H9 (cell line): ENCODE data around the gene FAM53B. TPM values are rescaled to one million over a fixed set of nuclear protein-coding genes. Genes with fewer than 3 reads are reported as not detected.

Source experiments
- DNase-seq: peaks from one replicate; pipeline ENCODE4 v3.0.0-alpha.2; 2017
- H2AFZ ChIP-seq: one replicate; pipeline ENCODE4 v1.6.1; 2013; ENCODE audit warnings: mild to moderate bottlenecking, low read length, control low read depth, moderate library complexity
- H2AK5ac ChIP-seq: 2 replicates; pipeline ENCODE4 v1.6.1; 2013; ENCODE audit warnings: low read length, control low read depth, mixed read lengths; ENCODE audit not compliant: insufficient read length
- H2BK120ac ChIP-seq: one replicate; pipeline ENCODE4 v1.6.1; 2013; ENCODE audit warnings: low read depth, mild to moderate bottlenecking, low read length, control low read depth, inconsistent platforms; ENCODE audit not compliant: poor library complexity, severe bottlenecking
- H2BK12ac ChIP-seq: 2 replicates; pipeline ENCODE4 v1.6.1; 2013; ENCODE audit warnings: low read length, control low read depth, mixed read lengths, low read depth; ENCODE audit not compliant: insufficient read length
- H2BK15ac ChIP-seq: 2 replicates; pipeline ENCODE4 v1.6.1; 2013; ENCODE audit warnings: low read depth, low read length, control low read depth
- H2BK20ac ChIP-seq: one replicate; pipeline ENCODE4 v1.6.1; 2013; ENCODE audit warnings: low read depth, mild to moderate bottlenecking, low read length, control low read depth, inconsistent platforms; ENCODE audit not compliant: poor library complexity, severe bottlenecking
- H2BK5ac ChIP-seq: 2 replicates; pipeline ENCODE4 v1.6.1; 2013; ENCODE audit warnings: low read length, control low read depth, mixed read lengths; ENCODE audit not compliant: insufficient read length
- H3K14ac ChIP-seq: 2 replicates; pipeline ENCODE4 v1.6.1; 2013; ENCODE audit warnings: low read length, control low read depth; ENCODE audit not compliant: insufficient read depth
- H3K18ac ChIP-seq: 2 replicates; pipeline ENCODE4 v1.6.1; 2013; ENCODE audit warnings: low read depth, mild to moderate bottlenecking, mixed read lengths, low read length, control low read depth; ENCODE audit not compliant: insufficient read length
- H3K23ac ChIP-seq: 2 replicates; pipeline ENCODE4 v1.6.1; 2013; ENCODE audit warnings: low read length, control low read depth, mixed read lengths, low read depth; ENCODE audit not compliant: insufficient read length
- H3K23me2 ChIP-seq: 2 replicates; pipeline ENCODE4 v1.6.1; 2013; ENCODE audit warnings: low read depth, mild to moderate bottlenecking, mixed read lengths, low read length, control low read depth; ENCODE audit not compliant: insufficient read length, poor library complexity, severe bottlenecking
- H3K27ac ChIP-seq: 2 replicates; pipeline ENCODE4 v1.5.1; 2013; ENCODE audit warnings: low read length, control low read depth, mixed read lengths, low read depth; ENCODE audit not compliant: insufficient read length
- H3K27me3 ChIP-seq: 2 replicates; pipeline ENCODE4 v1.6.1; 2013; ENCODE audit warnings: low read length, control low read depth, inconsistent platforms; ENCODE audit not compliant: insufficient read depth
- H3K4ac ChIP-seq: 2 replicates; pipeline ENCODE4 v1.6.1; 2013; ENCODE audit warnings: low read depth, mild to moderate bottlenecking, control low read depth, inconsistent platforms, low read length, moderate library complexity
- H3K4me1 ChIP-seq: 2 replicates; pipeline ENCODE4 v1.6.1; 2013; ENCODE audit warnings: low read length, control low read depth, inconsistent platforms; ENCODE audit not compliant: insufficient read depth
- H3K4me2 ChIP-seq: 2 replicates; pipeline ENCODE4 v1.6.1; 2013; ENCODE audit warnings: low read length, control low read depth, mixed read lengths; ENCODE audit not compliant: insufficient read length, insufficient read depth
- H3K56ac ChIP-seq: 2 replicates; pipeline ENCODE4 v1.6.1; 2013; ENCODE audit warnings: low read depth, mild to moderate bottlenecking, mixed read lengths, low read length, control low read depth; ENCODE audit not compliant: insufficient read length
- H3K79me1 ChIP-seq: 2 replicates; pipeline ENCODE4 v1.6.1; 2013; ENCODE audit warnings: low read depth, mild to moderate bottlenecking, moderate library complexity, low read length, control low read depth, inconsistent platforms; ENCODE audit not compliant: insufficient read depth, poor library complexity, severe bottlenecking
- H3K79me2 ChIP-seq: 2 replicates; pipeline ENCODE4 v1.6.1; 2013; ENCODE audit warnings: low read length, control low read depth, inconsistent platforms; ENCODE audit not compliant: insufficient read depth
- H3K9ac ChIP-seq: 2 replicates; pipeline ENCODE4 v1.6.1; 2013; ENCODE audit warnings: low read length, control low read depth, mixed read lengths; ENCODE audit not compliant: insufficient read length; ENCODE audit errors: extremely low read depth
- H3K9me3 ChIP-seq: one replicate; pipeline ENCODE4 v1.6.1; 2013; ENCODE audit warnings: low read depth, low read length, inconsistent platforms; ENCODE audit not compliant: control insufficient read depth
- H3T11ph ChIP-seq: one replicate; pipeline ENCODE4 v1.6.1; 2013; ENCODE audit warnings: mild to moderate bottlenecking, low read length, control low read depth, inconsistent platforms
- H4K20me1 ChIP-seq: one replicate; pipeline ENCODE4 v1.6.1; 2013; ENCODE audit not compliant: control insufficient read depth, insufficient read length, insufficient read depth
- H4K5ac ChIP-seq: 2 replicates; pipeline ENCODE4 v1.6.1; 2013; ENCODE audit warnings: low read depth, mild to moderate bottlenecking, mixed read lengths, low read length, control low read depth; ENCODE audit not compliant: insufficient read length
- H4K8ac ChIP-seq: replicated peaks from 2 replicates; pipeline ENCODE4 v1.6.1; 2013; ENCODE audit warnings: low read length, control low read depth, mixed read lengths, low read depth; ENCODE audit not compliant: insufficient read length
- H4K91ac ChIP-seq: 2 replicates; pipeline ENCODE4 v1.6.1; 2013; ENCODE audit warnings: low read depth, mild to moderate bottlenecking, moderate library complexity, mixed read lengths, low read length, control low read depth; ENCODE audit not compliant: insufficient read length
- H3K27ac Mint-ChIP-seq, 3 experiments: 2 replicates in 2 of 3; 3 replicates in 1 of 3; pipeline ENCODE4 v1.8.0; 2020 to 2021; ENCODE audit warnings: mixed read lengths in 3 of 3, mild to moderate bottlenecking in 1 of 3, moderate library complexity in 1 of 3
- H3K27me3 Mint-ChIP-seq: 2 replicates; pipeline ENCODE4 v1.8.0; 2021; ENCODE audit warnings: low read depth, mild to moderate bottlenecking, moderate library complexity, mixed read lengths
- H3K36me3 Mint-ChIP-seq, 3 experiments: 2 replicates in 2 of 3; 3 replicates in 1 of 3; pipeline ENCODE4 v1.8.0; 2020 to 2021; ENCODE audit warnings: low read depth in 3 of 3, mixed read lengths in 3 of 3; ENCODE audit not compliant: insufficient read depth in 1 of 3
- H3K4me1 Mint-ChIP-seq, 2 experiments: 2 replicates each; pipeline ENCODE4 v1.8.0; 2020; ENCODE audit warnings: mixed read lengths in 2 of 2
- H3K4me3 Mint-ChIP-seq, 2 experiments: 2 replicates in 1 of 2; 3 replicates in 1 of 2; pipeline ENCODE4 v1.8.0; 2020 to 2021; ENCODE audit warnings: mild to moderate bottlenecking in 2 of 2, mixed read lengths in 2 of 2, moderate library complexity in 1 of 2
- H3K9me3 Mint-ChIP-seq, 2 experiments: 2 replicates in 1 of 2; 3 replicates in 1 of 2; pipeline ENCODE4 v1.8.0; 2020; ENCODE audit warnings: mild to moderate bottlenecking in 2 of 2, mixed read lengths in 2 of 2, moderate library complexity in 1 of 2
- CTCF ChIP-seq: fragments of 200-600 bp; sonication (generic); conservative IDR thresholded peaks from 3 replicates; pipeline ENCODE4 v1.8.0; 2021; ENCODE audit warnings: antibody characterized with exemption, mild to moderate bottlenecking
- WGBS: extraction: QIAGEN DNeasy Blood & Tissue Kit; methylation state at CpG from one replicate; pipeline ENCODE4 v1.1.7; 2013; ENCODE audit warnings: missing lambda C conversion rate, low lambda C conversion rate, mixed read lengths; ENCODE audit not compliant: insufficient read length; ENCODE audit errors: extremely low coverage; 5-methylcytosine and 5-hydroxymethylcytosine counted together
- total RNA-seq: library from RNA; stranded (reverse); gene quantifications from 2 replicates; pipeline ENCODE4 v1.2.1, GENCODE V29; 2021

The FAM53B gene
- total RNA-seq, 1 experiment from 2014 or later = 11.5 TPM

GRCh38 chr10:124649214-124649613 lies 95.0 kb downstream of the FAM53B start:
- Mint-ChIP-seq H3K27ac (peak overlapping the region in 2 of 3 experiments; percentile 68 to 89; a peak in 2 of 7 replicates), H3K9me3 (no peaks in the 10 kb centered on the region), H3K27me3 (no peaks in the 10 kb centered on the region), H3K4me3 (no peak overlapping the region), H3K36me3 (0 out of 7 replicates have a peak, but pooled peaks cover 0 to 2% (median 0%) of the 10 kb centered on the region in 3 experiments), H3K4me1 (peaks cover 29 to 47% of the 10 kb centered on the region in 2 experiments)
- Histone ChIP-seq H4K5ac (no peak overlapping the region), H2AK5ac (no peak overlapping the region), H3T11ph (no peak overlapping the region), H2AFZ (no peak overlapping the region), H3K23me2 (no peaks in the 10 kb centered on the region), H3K4me1 (peaks cover 6% of the 10 kb centered on the region; the same call in 1 of the 2 replicates), H3K14ac (no peak overlapping the region), H3K27ac (no peak overlapping the region), H3K27me3 (no peaks in the 10 kb centered on the region), H2BK120ac (no peak overlapping the region), H4K91ac (no peak overlapping the region), H3K79me2 (no peaks in the 10 kb centered on the region), H3K9me3 (no peaks in the 10 kb centered on the region), H2BK20ac (no peak overlapping the region), H3K56ac (no peak overlapping the region), H3K79me1 (no peaks in the 10 kb centered on the region), H3K9ac (no peak overlapping the region), H4K20me1 (peaks cover 2% of the 10 kb centered on the region), H2BK5ac (no peak overlapping the region), H3K23ac (no peak overlapping the region), H3K4ac (no peak overlapping the region), H4K8ac (no peak overlapping the region), H2BK15ac (no peak overlapping the region), H3K4me2 (no peak overlapping the region), H3K18ac (no peak overlapping the region), H2BK12ac (no peak overlapping the region)
- no peak for DNase-seq
- no CpG with 5 or more reads among the region's 5 CpGs for WGBS
- TF ChIP-seq CTCF = no peak
